Activated T-cell treated with anti-CD3 and anti-CD28 coated beads for 4 hours (primary cell): ENCODE results near the gene LAMA1.

Source experiments
- DNase-seq: peaks from one replicate; pipeline ENCODE4 v3.0.0-alpha.2; 2020

Gene LAMA1

DNA sequence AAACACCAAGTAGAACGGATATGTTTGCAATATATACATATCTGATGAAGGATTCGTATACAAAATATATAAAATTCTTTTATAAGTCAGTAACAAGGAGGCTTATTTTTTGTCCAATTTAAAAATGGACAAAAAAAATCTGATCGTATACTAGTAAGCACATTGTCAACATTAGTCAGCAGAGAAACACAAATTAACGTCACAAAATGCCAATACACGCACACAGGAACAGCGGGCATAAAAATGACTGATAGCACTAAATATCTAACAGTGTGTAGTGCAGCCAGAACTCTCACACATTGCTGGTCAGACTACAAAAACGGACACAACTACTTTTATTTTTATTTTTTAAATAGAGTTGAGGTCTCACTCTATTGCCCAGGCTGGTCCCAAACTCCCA lies 69.5 kb downstream of the LAMA1 start:
- no peak for DNase-seq

GRCh38 chr18:7047336-7047735 lies 70.3 kb downstream of the LAMA1 start:
- no peak for DNase-seq

DNA sequence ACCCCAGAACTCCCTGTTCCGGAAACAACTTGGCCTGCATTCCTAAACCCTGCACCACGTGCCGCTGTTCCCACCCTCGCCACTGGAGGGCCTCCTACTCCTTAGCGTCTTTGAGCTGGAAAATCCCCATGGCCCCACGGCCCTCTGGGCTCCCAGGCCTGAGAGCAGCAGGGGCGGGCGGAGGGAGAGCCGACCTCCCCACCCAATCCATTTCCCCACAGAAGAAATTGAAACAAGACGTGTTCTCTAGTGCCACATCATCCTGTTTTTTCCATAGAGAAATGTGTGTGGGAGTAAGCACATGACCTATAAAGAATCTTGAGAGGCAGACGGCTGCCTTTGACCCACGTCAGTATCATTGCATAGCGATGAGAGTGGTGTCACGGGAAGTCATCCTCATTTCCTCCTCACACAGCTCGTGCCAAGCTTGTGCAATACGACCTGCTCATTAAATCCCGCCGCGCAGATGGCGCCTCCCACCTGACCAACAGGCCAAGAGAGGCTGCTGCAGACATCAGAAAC lies 79.2 kb downstream of the LAMA1 start:
- no peak for DNase-seq

DNA sequence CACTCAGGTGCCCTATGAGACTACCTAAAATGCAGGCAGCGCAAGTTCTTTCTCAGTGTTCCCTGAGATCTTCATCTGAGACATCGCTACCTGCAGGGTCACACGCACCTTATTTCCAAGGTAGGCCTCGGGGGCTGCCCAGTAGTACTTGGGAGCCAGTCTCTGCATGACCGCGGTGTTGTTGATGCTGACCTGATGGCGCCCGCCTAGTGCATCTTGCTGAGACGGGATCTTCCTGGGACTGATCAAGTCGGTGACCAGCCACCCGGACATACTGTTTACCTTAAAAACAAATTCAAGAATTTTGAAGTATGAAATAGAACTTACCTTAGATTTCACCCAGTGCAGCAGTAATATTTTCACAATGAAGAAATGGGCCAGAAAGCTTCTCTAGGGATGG lies 80.1 kb downstream of the LAMA1 start:
- no peak for DNase-seq

- no peak for DNase-seq
Observed at GRCh38 chr18:7035807-7036206, 81.8 kb downstream of the LAMA1 start.

- DNase-seq = no peak
Observed at GRCh38 chr18:7034924-7035323, 82.7 kb downstream of the LAMA1 start.

- DNase-seq = no peak
Observed at GRCh38 chr18:7032537-7032936, 85.1 kb downstream of the LAMA1 start.

DNA sequence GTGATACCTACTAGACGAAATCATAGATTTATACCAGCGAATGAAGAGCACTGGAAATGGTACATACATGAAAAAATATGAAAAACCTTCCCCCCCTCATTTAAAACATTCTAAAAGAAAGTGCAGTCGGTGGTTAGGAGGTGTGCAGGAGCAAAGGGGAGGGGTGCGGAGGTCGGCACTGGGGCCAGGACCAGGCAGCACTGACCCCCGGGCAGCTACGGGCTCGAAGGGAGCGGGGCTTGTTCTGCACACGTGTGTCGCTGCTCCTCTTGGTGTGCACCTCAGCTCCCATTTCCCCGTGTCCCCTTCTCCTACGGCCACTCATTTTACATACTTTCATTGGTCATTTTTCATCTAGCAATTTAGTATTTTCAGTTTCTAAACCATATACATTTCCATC lies 89.0 kb downstream of the LAMA1 start:
- no peak for DNase-seq

- DNase-seq = no peak
Observed at GRCh38 chr18:7025194-7025593, 92.4 kb downstream of the LAMA1 start.

DNA sequence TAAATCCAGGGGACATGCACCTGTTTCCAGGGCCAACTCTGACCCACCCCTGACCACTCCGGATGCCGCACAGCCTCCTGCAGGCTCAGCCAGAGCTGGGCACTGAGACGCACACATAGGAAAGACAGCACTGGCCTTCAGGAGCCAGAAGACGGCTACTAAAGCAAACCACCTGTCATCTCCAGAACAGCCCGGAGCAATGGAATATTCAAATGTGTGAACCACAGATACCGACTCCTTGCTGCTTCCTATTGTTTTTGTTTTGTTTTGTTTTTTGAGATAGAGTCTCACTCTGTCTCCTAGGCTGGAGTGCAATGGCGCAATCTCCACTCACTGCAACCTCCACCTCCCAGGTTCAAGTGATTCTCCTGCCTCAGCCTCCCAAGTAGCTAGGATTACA lies 94.0 kb downstream of the LAMA1 start:
- DNase-seq = no peak

GRCh38 chr18:7023063-7023580 lies 94.5 kb downstream of the LAMA1 start:
- no peak for DNase-seq

DNA sequence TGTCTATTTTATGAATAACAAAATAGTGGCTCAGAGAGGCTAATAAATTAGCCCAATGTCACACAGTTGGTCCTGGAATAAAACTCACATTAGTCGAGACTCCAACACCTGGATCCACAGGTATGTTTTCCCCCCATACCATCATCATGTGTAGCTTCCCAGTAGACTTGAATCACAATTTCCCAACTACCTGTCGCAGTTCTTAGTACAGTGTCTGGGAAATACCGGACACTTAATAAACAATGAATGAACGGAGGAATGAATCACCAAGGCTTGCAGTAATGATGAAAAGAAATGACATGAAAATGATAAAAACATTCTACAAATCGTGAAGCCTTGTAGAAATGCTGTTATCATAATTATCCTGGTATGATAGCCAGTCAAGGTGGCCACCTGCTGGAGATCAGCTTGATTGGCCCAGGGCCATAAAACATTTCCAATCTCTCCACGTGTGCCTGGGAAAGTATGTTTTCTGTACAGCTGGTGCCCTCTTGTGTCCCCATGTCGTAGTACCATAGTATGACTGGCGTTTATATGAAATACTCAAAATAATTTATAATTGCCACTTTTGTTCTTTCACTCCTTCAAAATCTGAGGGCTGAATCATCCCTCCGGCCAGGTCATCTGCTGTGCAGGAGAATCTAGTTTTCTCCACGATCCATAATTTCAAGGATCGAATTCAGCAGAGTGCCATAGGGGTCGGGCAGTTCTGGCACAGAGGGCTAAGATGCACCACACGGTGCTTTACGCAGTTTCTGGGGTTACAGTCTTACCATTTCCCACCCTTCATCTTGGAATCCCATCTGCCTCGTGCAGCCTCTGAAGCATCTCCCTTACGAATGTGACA lies 95.4 kb downstream of the LAMA1 start:
- DNase-seq = no peak

DNA sequence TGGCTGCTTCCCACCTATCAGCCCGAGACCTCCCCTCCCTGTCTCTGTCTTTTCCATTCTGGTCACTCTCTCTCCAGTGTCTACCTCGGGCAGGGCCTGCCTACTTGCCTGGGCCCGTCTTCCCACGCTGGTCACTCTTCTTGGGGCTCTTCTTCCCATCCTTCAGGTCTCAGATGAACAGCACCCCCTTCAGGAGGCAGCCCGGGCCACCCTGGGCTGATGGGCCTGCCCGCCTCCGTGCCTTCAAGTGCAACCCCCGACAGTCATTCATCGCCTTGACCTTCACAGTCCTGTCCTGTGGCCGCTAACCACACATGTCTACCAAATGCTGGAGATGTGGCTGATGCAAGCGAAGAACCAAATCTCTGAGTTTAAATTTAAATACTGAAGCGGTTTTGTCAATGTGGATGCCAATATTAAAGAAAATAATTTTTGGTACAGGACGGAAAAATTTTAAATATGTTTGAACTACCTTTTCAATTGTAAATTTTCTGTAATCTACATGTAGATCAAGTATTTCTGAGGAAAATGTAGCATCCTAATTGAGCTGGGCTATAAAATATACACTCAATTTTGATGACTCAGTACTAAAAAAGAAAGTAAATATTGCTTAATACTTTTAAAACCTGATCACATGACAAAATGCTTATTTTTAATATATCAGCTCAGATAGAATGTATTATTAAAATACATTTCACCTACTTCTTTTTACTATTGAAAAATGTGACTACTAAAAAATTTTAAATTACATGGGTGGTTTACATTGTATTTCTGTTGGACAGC lies 96.4 kb downstream of the LAMA1 start:
- no peak for DNase-seq

- no peak for DNase-seq
Observed at GRCh38 chr18:7017013-7017412, 100.6 kb downstream of the LAMA1 start.

DNA sequence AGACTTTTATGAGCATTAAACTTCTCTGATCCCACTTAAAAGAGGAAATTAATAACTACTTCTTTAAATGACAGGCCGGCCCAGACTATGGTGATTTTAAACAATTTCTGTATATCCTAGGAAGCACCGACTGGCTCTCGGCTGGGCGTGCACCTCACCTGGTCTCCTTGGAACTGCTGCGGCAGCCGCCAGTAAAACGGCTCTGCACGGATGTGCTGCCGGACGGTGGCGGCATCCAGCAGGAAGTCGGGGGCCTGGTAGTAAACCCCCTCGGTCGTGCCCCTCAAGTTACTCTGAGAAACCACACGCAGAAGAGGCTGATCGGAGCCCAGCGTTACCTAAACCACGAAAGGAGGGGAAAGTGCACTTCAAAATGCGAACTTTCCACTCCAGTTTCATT lies 106.5 kb downstream of the LAMA1 start:
- DNase-seq = no peak

- DNase-seq = no peak
Observed at GRCh38 chr18:7004009-7004408, 113.6 kb downstream of the LAMA1 start.

GRCh38 chr18:7002107-7002506 lies 115.5 kb downstream of the LAMA1 start:
- no peak for DNase-seq

DNA sequence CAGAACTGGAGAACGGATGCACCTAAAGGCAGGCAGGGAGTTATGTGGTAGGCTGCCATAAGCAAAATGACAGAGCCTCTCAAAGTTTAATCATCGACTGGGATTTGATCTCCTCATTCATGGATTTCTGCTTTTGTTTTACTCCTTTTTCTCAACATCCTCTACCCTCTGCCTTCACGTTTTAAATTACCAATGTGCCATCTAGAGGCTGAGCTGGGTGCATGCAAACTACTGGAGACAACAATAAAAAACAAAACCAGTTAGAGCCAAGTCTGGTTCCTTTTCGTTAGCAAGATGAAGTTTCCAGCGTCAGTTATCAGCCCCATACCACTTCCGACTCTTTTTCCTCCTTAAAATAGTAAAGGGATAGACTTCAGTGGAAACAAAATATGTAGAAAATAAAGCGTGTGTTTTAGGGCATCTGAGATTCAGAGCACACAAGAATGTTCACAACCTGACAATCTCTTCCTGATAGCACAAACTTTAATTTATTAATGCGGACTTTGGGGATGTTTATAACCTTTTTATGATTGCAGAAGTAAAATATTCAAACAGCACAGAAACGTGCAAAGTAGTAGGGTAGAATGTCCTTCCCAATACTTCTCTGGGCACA lies 117.0 kb downstream of the LAMA1 start:
- DNase-seq = no peak

GRCh38 chr18:6997808-6998207 lies 119.8 kb downstream of the LAMA1 start:
- DNase-seq = no peak

GRCh38 chr18:6994771-6995430 lies 122.7 kb downstream of the LAMA1 start:
- DNase-seq = no peak

DNA sequence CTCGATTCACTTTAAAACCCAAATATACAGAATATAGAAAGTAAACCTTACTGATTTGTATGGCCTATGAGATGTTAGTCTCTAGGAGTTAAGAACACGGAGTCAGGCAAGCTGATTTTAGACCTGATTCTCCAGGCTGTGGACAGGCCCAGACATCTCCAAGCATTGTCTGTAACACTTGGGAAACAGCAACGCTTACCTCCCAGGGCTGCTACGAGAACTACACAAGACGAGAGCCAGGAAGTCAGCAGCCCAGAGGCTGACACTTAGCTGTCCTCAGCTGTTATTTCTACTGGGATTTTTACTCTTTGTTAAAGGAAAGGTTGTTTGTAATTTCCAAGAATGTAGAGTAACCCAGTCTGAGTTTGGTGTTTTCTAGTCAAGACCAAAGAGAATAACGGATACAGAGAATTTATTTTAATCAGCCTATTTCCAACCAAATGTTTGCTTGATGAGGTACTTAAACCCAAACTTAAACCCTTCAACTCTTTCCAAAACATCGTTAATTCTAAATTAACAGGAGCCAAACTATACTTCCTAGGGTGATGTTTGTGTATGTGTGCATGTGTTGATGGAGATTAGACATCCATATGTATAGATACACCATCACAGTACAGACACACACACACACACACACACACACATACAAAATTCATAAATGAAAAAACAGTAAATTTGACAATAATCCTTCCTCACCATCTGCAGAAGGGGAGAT lies 123.4 kb downstream of the LAMA1 start:
- no peak for DNase-seq

- DNase-seq = no peak
Observed at GRCh38 chr18:6992761-6993160, 124.8 kb downstream of the LAMA1 start.
